Measurements from ENCODE around the gene CDH5.

- TF ChIP-seq CTCF (conservative IDR thresholded peaks at IDR 0.05; ENCODE audit: low read depth, low read length), result no peak
- no peak for TF ChIP-seq EZH2 (IDR thresholded peaks at IDR 0.05; ENCODE audit: low read length, unreplicated experiment)
- TF ChIP-seq EZH2phosphoT487 (IDR thresholded peaks at IDR 0.05; ENCODE audit: borderline replicate concordance, low read length), result no peak
Measured at GRCh38 chr16:66391726-66392670, 25.5 kb downstream of the CDH5 start.

Data from PC-3 (cell line).